ENCODE measurements around the gene UGGT2.
"Not testable (repeated sequence)": the region's sequence is repeated elsewhere in the genome, so short reads cannot be mapped to it uniquely, and the experiment has no call there.

Gene UGGT2

DNA sequence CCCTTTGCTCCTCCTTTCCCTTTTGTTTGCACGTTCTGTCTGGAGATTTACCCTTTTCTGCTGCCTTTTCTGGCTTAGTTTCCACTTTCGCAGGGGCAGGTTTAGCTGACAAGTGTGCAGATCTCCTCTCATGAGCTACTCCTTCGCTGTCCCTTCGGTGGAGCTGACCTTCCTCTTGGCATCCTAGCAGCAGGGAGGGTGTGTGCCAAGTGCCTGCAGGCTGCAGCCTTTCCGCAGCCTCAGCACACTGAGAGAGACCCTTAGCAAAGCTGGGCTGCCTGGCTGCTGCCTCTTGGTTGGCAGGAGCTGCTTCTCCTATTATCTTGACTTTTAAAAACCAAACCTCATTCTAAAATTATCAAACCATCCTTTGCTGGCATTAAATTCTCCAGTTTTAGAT lies 243.8 kb downstream of the UGGT2 start:
- H3K9me3 Mint-ChIP-seq = peaks cover 5% of the 10 kb centered on the region
- peaks cover 9% of the 10 kb centered on the region for H3K27me3 Mint-ChIP-seq (ENCODE audit: low read depth)
- DNase-seq (ENCODE audit: low spot score) = no peak
- H3K4me1 Mint-ChIP-seq (ENCODE audit: low read depth) = no peaks in the 10 kb centered on the region
- H3K27ac Mint-ChIP-seq = no peak overlapping the region
- no peak overlapping the region for H3K4me3 Mint-ChIP-seq
- H3K36me3 Mint-ChIP-seq (ENCODE audit: low read depth) = no peaks in the 10 kb centered on the region

DNA sequence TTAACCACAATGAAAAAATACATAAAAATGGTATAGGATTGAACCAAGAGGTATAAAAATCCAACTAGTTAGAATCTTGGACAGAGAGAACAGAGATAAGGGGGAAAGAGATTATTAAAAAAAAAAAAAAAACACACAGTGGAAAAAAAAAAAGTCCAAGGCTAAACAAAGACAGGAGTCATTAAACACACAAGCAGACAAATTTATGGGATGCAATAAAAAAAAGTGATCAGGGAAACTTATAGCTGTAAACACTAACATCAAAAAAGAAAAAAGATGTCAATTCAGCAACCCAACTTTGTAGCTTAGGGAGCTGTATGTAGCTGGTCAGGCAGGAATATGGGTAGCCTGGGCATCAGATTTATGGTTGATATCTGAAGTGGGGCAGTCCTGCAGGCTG lies 247.3 kb downstream of the UGGT2 start:
- Mint-ChIP-seq H3K27ac (no peak overlapping the region), H3K9me3 (no peaks in the 10 kb centered on the region), H3K4me1 (ENCODE audit: low read depth) (no peaks in the 10 kb centered on the region), H3K27me3 (ENCODE audit: low read depth) (peaks cover 6% of the 10 kb centered on the region), H3K4me3 (no peak overlapping the region), H3K36me3 (ENCODE audit: low read depth) (no peaks in the 10 kb centered on the region)
- no peak for DNase-seq (ENCODE audit: low spot score)

DNA sequence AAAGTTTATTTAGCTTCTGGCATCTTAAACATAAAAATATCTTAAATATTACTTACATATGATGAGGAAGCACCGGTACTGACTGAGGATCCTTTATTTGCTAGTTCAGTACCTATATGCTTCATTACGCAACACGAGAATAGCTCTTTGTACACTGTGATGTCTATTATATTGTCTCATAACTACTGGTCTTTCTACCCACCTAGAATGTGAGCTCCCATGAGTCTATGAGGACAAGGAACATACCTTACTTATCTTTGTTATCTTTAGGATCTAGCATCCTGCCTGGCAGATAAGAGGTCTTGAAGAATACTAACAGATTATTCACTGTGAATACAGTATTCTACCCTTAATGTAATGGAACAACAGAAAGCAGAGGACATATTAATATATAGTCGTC lies 251.4 kb downstream of the UGGT2 start:
- Mint-ChIP-seq H3K4me3 (no peak overlapping the region), H3K4me1 (ENCODE audit: low read depth) (no peaks in the 10 kb centered on the region), H3K36me3 (ENCODE audit: low read depth) (no peaks in the 10 kb centered on the region), H3K27ac (no peak overlapping the region), H3K9me3 (no peaks in the 10 kb centered on the region), H3K27me3 (ENCODE audit: low read depth) (no peaks in the 10 kb centered on the region)
- no peak for DNase-seq (ENCODE audit: low spot score)

DNA sequence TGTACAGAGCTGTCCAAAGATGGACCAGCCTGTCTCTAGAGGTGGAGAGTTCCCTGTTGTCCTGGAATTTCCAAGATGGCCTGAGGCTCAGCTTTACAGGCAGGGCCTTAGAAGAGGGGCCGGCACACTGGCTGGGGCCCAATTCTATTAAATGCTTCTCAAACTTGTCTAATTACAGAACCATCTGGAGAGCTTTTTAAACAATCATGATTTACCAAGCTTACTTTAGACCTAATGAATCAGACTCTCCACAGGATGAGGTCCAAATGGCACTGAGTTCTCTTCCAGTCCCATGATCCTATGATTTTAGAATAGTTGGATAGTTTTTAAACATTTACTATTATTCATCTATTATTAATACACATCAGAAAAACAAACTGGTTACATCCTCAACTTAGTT lies 252.8 kb downstream of the UGGT2 start:
- Mint-ChIP-seq H3K4me3 (no peak overlapping the region), H3K4me1 (ENCODE audit: low read depth) (no peaks in the 10 kb centered on the region), H3K36me3 (ENCODE audit: low read depth) (no peaks in the 10 kb centered on the region), H3K27ac (no peak overlapping the region), H3K27me3 (ENCODE audit: low read depth) (no peaks in the 10 kb centered on the region), H3K9me3 (no peaks in the 10 kb centered on the region)
- no peak for DNase-seq (ENCODE audit: low spot score)

DNA sequence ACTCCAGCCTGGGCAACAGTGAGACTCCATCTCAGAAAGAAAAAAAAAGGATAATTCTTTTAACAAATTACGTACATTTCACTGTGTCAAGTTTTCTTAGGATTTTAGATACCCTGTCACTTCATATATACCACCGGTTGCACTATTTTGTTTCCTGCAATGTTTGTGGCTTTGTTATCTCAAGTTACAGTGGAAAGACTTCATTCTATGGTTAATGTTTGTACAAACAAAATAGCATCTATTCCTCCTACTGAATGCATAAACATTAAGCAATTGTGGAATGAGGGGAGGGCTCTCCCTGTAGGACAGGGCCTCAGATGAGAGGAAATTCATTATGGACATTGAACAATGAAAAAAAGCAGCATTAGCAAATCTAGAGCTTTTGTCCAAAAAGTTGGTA lies 256.2 kb downstream of the UGGT2 start:
- H3K9me3 Mint-ChIP-seq = no peaks in the 10 kb centered on the region
- no peaks in the 10 kb centered on the region for H3K27me3 Mint-ChIP-seq (ENCODE audit: low read depth)
- H3K36me3 Mint-ChIP-seq (ENCODE audit: low read depth) = peaks cover 15% of the 10 kb centered on the region
- DNase-seq (ENCODE audit: low spot score) = no peak
- H3K4me1 Mint-ChIP-seq (ENCODE audit: low read depth) = no peaks in the 10 kb centered on the region
- no peak overlapping the region for H3K27ac Mint-ChIP-seq
- H3K4me3 Mint-ChIP-seq = no peak overlapping the region

DNA sequence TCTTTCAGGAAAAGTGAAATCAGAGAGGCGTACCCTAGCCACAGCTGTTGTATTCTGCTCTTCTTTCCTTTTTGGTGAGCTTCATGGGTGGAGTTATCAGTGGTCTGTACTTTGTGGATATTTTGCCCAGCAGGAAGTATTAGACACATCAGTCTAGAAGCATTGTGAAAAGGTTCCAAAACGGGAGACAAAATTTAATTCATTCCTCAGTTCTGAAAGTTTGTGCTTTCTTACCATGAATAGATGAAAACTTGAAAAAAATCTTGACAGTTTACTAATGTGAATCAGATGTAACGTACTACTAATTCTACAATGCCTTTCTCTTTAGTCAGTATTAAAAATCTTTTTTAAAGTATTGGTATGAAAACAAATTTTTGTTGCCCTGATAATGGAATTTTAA lies 259.4 kb downstream of the UGGT2 start:
- no peaks in the 10 kb centered on the region for H3K4me1 Mint-ChIP-seq (ENCODE audit: low read depth)
- no peak overlapping the region for H3K4me3 Mint-ChIP-seq
- peaks cover 40% of the 10 kb centered on the region for H3K36me3 Mint-ChIP-seq (ENCODE audit: low read depth)
- no peaks in the 10 kb centered on the region for H3K27me3 Mint-ChIP-seq (ENCODE audit: low read depth)
- H3K9me3 Mint-ChIP-seq = peaks cover 4% of the 10 kb centered on the region
- no peak for DNase-seq (ENCODE audit: low spot score)
- no peak overlapping the region for H3K27ac Mint-ChIP-seq

DNA sequence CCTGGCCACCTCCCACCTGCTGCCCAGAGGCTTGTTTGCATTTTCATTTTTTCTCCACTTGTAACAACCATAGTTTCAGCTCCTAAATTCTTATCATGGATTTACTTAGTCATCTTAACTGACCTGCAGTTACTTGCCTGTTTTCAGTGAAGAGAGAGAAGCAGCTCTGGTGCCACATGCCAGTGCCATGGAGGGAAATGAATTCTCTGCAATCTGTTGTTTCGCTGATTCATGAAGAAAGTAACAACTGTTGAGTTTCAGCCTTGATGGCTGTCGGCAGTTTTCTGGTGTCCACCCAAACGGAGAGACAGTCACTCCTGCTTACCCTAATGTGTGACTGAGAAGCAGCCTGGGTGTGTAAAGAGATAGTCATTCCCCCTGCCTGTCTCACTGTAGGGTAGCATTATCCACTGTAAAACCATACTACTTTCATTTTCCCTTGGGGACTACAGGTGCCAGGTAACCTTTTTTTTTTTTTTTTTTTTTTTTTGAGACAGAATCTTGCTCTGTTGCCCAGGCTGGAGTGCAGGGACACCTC lies 260.1 kb downstream of the UGGT2 start:
- Mint-ChIP-seq H3K4me1 (ENCODE audit: low read depth) (no peaks in the 10 kb centered on the region), H3K9me3 (peaks cover 4% of the 10 kb centered on the region), H3K27me3 (ENCODE audit: low read depth) (no peaks in the 10 kb centered on the region), H3K4me3 (no peak overlapping the region), H3K36me3 (ENCODE audit: low read depth) (peaks cover 47% of the 10 kb centered on the region), H3K27ac (no peak overlapping the region)
- DNase-seq (ENCODE audit: low spot score) = no peak

DNA sequence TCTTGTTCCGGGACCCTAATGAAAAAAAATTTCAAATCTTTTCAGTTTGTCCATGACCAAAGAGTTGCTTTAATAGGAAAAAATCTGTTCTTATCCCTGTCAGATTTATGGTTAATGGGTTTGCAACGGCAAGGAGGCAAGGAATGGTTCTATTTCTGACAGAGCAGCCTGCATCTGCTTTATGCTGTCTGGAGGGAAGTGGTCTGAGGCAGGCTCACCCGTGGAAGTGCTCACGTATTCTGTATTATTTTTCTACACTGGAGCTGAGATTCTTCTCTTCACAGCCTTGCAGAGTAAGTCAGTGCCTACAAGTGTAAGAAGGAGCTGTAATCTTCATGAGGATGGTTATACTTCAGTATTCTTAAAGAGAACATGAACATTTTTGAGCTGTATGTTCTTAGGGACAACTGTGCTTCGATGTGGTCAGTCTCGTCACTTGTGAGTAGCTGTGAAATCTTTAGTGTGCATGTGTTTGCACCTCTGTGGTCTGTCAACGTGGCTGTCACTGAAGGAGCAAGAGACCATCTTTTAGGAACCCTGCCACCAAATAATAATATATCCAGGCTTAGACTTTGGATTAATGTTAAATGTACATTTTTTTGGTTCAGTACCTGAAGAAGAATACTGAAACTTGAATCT lies 262.0 kb downstream of the UGGT2 start:
- no peak for DNase-seq (ENCODE audit: low spot score)
- H3K27ac Mint-ChIP-seq = no peak overlapping the region
- peaks cover 4% of the 10 kb centered on the region for H3K9me3 Mint-ChIP-seq
- H3K4me1 Mint-ChIP-seq (ENCODE audit: low read depth) = no peaks in the 10 kb centered on the region
- H3K36me3 Mint-ChIP-seq (ENCODE audit: low read depth) = peaks cover 55% of the 10 kb centered on the region
- no peaks in the 10 kb centered on the region for H3K27me3 Mint-ChIP-seq (ENCODE audit: low read depth)
- H3K4me3 Mint-ChIP-seq = no peak overlapping the region

DNA sequence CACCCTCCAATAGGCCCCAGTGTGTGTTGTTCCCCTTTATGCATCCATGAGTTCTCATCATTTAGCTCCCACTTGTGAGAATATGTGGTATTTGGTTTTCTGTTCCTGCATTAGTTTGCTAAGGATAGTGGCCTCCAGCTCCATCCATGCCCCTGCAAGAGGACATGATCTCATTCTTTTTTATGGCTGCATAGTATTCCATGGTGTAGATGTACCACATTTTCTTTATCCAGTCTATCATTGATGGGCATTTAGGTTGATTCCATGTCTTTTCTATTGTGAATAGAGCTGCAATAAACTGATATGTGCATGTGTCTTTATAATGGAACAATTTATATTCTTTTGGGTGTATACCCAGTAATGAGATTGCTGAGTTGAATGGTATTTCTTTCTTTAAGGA lies 263.9 kb downstream of the UGGT2 start:
- H3K36me3 Mint-ChIP-seq (ENCODE audit: low read depth) = peaks cover 57% of the 10 kb centered on the region
- not testable (repeated sequence) for H3K4me1 Mint-ChIP-seq (ENCODE audit: low read depth); H3K27ac Mint-ChIP-seq; H3K4me3 Mint-ChIP-seq; DNase-seq (ENCODE audit: low spot score); H3K9me3 Mint-ChIP-seq; H3K27me3 Mint-ChIP-seq (ENCODE audit: low read depth)

DNA sequence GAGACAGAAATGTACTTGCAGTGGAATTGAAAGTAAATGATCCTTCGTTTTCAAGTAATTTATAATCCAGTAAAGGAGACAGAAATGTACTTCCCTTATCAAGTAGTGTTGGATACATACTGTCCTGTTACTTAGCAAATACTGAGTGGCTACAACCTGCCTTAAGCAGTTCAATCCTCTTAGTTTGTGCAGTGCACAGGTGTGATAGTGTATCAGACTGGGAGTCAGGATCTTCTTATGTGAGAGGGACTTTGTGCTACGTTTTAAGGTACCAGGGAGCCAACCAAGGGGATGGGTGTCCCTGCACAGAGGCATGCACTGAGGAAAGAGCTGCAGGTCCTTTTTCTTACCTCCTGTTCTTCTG lies 265.1 kb downstream of the UGGT2 start:
- no peak overlapping the region for H3K4me3 Mint-ChIP-seq
- H3K4me1 Mint-ChIP-seq (ENCODE audit: low read depth) = no peaks in the 10 kb centered on the region
- H3K36me3 Mint-ChIP-seq (ENCODE audit: low read depth) = peaks cover 52% of the 10 kb centered on the region
- H3K9me3 Mint-ChIP-seq = peaks cover 4% of the 10 kb centered on the region
- no peaks in the 10 kb centered on the region for H3K27me3 Mint-ChIP-seq (ENCODE audit: low read depth)
- H3K27ac Mint-ChIP-seq = no peak overlapping the region
- no peak for DNase-seq (ENCODE audit: low spot score)

DNA sequence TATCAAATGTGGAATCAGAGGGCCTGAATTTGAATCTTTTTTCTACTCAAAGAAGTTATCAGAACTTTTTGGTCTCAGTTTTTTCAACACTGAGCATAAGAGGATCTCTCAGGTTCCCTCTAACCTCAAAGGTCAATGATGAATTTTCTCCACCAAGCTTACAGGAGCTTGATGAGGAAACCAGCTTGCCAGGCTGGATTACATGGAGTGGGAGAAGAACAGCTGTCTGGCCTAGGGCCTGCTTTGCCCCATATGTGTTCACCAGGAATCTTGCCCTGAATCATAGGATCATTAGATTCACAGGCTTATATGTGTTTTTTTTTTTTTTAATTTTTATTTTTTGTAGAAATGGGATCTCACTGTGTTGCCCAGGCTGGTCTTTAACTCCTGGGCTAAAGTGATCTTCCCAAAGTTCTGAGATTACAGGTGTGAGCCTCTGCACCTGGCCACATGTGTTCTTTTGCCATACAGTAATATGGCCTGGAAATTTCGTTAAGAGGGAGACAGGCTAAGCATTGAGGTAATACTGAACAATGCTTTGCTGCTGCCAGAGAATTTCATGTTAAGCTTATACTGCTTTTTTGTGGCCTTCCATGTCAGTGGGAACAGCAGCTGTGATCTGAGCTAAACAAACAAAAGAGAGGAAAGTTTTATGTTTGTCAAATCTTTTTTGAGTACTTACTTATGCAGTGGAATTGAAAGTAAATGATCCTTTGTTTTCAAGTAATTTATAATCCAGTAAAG lies 265.7 kb downstream of the UGGT2 start:
- no peaks in the 10 kb centered on the region for H3K27me3 Mint-ChIP-seq (ENCODE audit: low read depth)
- H3K27ac Mint-ChIP-seq = no peak overlapping the region
- no peaks in the 10 kb centered on the region for H3K4me1 Mint-ChIP-seq (ENCODE audit: low read depth)
- peaks cover 4% of the 10 kb centered on the region for H3K9me3 Mint-ChIP-seq
- H3K4me3 Mint-ChIP-seq = no peak overlapping the region
- DNase-seq (ENCODE audit: low spot score) = no peak
- H3K36me3 Mint-ChIP-seq (ENCODE audit: low read depth) = peaks cover 52% of the 10 kb centered on the region

DNA sequence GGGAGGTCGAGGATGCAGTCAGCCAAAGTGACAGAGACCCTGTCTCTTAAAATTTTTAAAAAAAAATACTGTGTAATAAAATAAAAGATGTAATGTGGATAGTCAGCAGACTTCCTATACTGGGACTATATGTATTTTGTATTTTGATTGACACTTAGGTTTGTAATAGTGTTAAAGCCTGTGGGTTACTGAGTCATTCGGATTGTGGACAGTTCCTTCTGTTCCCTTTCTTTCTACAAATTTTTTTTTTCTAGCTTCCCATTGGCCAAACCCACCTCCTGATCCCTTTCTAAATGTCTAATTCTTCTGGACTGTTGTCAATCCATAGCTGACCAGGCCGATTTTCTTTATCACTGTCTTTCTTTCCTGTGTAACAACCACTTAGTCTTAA lies 268.3 kb downstream of the UGGT2 start:
- peaks cover 41% of the 10 kb centered on the region for H3K36me3 Mint-ChIP-seq (ENCODE audit: low read depth)
- no peak overlapping the region for H3K4me3 Mint-ChIP-seq
- no peak overlapping the region for H3K27ac Mint-ChIP-seq
- DNase-seq (ENCODE audit: low spot score) = no peak
- peaks cover 2% of the 10 kb centered on the region for H3K9me3 Mint-ChIP-seq
- H3K27me3 Mint-ChIP-seq (ENCODE audit: low read depth) = no peaks in the 10 kb centered on the region
- no peaks in the 10 kb centered on the region for H3K4me1 Mint-ChIP-seq (ENCODE audit: low read depth)

DNA sequence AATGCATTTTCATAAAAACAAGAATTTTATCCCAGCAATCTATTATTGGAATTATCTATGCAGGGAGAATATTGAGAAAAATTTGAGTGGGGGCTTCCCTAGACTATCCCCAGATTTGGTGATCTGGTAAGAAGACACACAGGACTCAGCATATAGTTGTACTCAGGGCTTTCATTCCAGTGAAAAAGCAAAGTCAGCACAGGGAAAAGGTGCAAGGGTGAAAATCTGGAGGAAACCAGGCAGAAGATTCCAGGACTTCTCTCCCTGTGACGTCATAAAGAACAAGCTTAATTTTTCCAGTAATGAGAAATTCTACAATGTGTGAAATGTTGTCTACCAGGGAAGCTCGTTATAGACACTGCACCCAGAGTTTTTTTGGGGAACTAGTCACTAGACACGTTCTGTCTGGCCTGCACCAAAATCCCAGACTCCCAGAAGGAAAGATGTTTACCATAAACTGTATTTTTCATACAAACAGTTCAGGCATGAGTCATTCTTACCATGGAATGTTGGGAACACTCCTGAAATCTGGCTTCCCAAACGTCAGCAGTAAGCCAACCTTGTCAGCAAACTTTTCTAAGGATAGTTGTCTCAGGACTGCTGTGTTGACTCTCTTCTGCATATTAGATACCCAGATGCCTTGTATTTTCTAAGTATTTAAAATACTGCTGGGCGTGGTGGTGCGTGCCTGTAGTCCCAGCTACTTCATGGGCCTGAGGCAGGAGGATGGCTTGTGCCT lies 268.9 kb downstream of the UGGT2 start:
- Mint-ChIP-seq H3K4me1 (ENCODE audit: low read depth) (no peaks in the 10 kb centered on the region), H3K27ac (no peak overlapping the region), H3K9me3 (no peaks in the 10 kb centered on the region), H3K4me3 (no peak overlapping the region), H3K27me3 (ENCODE audit: low read depth) (no peaks in the 10 kb centered on the region), H3K36me3 (ENCODE audit: low read depth) (peaks cover 36% of the 10 kb centered on the region)
- DNase-seq (ENCODE audit: low spot score) = no peak

DNA sequence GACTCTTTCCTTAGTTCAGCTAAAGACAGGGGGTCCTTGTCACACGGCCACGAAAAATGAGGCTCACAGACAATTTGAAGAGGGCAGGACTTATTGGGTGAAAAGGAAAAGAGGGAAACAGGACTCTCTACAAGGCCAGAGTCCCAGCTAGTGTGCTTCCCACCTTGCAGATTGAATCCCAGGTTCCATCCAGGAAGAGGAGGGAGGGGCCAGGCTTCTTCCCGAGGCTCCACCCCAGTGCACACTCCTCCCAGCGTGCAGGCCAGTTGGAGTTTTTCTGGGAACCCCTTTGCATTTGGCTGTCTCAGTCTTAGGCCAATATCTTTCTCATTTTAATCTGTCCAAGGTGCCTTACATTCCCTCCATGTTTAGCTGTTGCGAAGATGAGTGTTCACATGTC lies 269.5 kb downstream of the UGGT2 start:
- no peak overlapping the region for H3K27ac Mint-ChIP-seq
- H3K27me3 Mint-ChIP-seq (ENCODE audit: low read depth) = no peaks in the 10 kb centered on the region
- peaks cover 30% of the 10 kb centered on the region for H3K36me3 Mint-ChIP-seq (ENCODE audit: low read depth)
- DNase-seq (ENCODE audit: low spot score) = no peak
- no peak overlapping the region for H3K4me3 Mint-ChIP-seq
- no peaks in the 10 kb centered on the region for H3K4me1 Mint-ChIP-seq (ENCODE audit: low read depth)
- no peaks in the 10 kb centered on the region for H3K9me3 Mint-ChIP-seq
